Effector memory CD4-positive, alpha-beta T cell (primary cell): Measurements from ENCODE around the gene CNGA1.
A peak's percentile ranks its signal among the peaks of the same experiment; 100 is the strongest.
"Not testable (repeated sequence)": the region's sequence is repeated elsewhere in the genome, so short reads cannot be mapped to it uniquely, and the experiment has no call there.

Experiments used
- DNase-seq, 3 donors: peaks; one replicate each; pipeline ENCODE4 v3.0.0-alpha.2; 2020
- H3K27ac ChIP-seq: 2 replicates; pipeline ENCODE4 v1.7.0; 2013; ENCODE audit warnings: mild to moderate bottlenecking, low read length, moderate library complexity; ENCODE audit not compliant: insufficient read depth, poor library complexity, severe bottlenecking
- H3K27me3 ChIP-seq: replicated peaks from 2 replicates; pipeline ENCODE4 v1.7.0; 2013; ENCODE audit warnings: mild to moderate bottlenecking, low read length; ENCODE audit not compliant: insufficient read depth, control insufficient read depth, poor library complexity, severe bottlenecking
- H3K36me3 ChIP-seq: 2 replicates; pipeline ENCODE4 v1.7.0; 2013; ENCODE audit warnings: mild to moderate bottlenecking, low read length, moderate library complexity; ENCODE audit not compliant: control insufficient read depth, insufficient read depth
- H3K4me1 ChIP-seq: 2 replicates; pipeline ENCODE4 v1.7.0; 2013; ENCODE audit warnings: low read length, mild to moderate bottlenecking; ENCODE audit not compliant: control insufficient read depth, insufficient read depth, poor library complexity, severe bottlenecking
- H3K4me3 ChIP-seq: 2 replicates; pipeline ENCODE4 v1.7.0; 2013; ENCODE audit warnings: low read length, low read depth, mild to moderate bottlenecking; ENCODE audit not compliant: insufficient read depth, poor library complexity, severe bottlenecking
- H3K9me3 ChIP-seq: 2 replicates; pipeline ENCODE4 v1.7.0; 2013; ENCODE audit warnings: mild to moderate bottlenecking, low read length, moderate library complexity; ENCODE audit not compliant: control insufficient read depth

CNGA1 gene

DNA sequence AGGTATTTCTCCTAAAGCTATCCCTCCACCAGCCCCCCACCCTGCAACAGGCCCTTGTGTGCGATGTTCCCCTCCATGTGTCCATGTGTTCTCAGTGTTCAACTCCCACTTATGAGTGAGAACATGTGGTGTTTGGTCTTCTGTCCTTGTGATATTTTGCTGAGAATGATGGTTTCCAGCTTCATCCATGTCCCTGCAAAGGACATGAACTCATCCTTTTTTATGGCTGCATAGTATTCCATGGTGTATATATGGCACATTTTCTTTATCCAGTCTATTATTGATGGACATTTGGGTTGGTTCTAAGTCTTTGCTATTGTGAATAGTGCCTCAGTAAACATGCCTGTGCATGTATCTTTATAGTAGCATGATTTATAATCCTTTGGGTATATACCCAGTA is 99.3 kb downstream of the CNGA1 start:
- not testable (repeated sequence) for H3K36me3 ChIP-seq, H3K27ac ChIP-seq, H3K27me3 ChIP-seq, H3K4me3 ChIP-seq, DNase-seq, H3K9me3 ChIP-seq
- H3K4me1 ChIP-seq, result peaks cover 13% of the 10 kb centered on the region

DNA sequence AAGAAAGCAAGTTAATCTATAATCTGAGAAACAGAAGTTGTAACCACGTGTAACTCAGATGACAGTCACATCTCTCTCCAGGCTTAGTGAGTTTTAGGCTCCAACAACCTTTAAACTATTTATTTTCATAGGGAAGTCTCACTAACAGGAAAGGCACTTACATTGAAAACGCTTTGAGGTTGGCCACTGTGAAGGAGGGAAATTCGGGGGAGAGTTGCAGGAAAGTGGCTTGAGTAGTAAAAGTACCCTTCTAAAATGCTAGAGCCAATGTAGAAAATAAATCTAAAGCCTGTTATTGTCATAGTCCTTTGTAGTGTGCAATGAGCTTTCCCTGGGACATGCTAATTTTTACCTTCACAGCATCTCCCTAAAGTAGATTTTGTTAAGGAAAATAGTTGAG is 101.1 kb downstream of the CNGA1 start:
- DNase-seq, result no peak
- no peak overlapping the region for H3K27ac ChIP-seq

DNA sequence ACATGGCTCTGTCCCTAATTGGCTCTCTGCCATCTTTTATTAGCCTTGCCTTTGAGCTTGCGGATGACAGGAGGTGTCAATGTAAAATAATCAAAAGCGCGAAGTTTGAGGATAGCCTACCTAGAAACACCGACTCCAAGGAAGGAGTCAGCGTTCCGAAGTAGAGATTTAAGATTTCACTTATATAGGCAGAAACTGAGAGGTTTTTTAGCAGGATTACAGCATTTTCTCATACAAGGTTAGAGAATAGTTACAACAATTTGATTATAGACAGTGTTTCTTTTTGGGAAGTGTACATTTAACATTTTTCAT is 101.6 kb downstream of the CNGA1 start:
- H3K9me3 ChIP-seq, result no peaks in the 10 kb centered on the region
- H3K27ac ChIP-seq, result no peak overlapping the region
- no peak for DNase-seq
- peaks cover 16% of the 10 kb centered on the region for H3K4me1 ChIP-seq
- H3K36me3 ChIP-seq, result no peaks in the 10 kb centered on the region
- no peaks in the 10 kb centered on the region for H3K27me3 ChIP-seq
- peak overlapping the region; percentile 99 for H3K4me3 ChIP-seq

More for the DNA sequence above, 101.1 kb downstream of the CNGA1 start:
- Histone ChIP-seq H3K9me3 (no peaks in the 10 kb centered on the region), H3K4me1 (peaks cover 16% of the 10 kb centered on the region), H3K36me3 (no peaks in the 10 kb centered on the region), H3K27me3 (no peaks in the 10 kb centered on the region), H3K4me3 (no peak overlapping the region)

DNA sequence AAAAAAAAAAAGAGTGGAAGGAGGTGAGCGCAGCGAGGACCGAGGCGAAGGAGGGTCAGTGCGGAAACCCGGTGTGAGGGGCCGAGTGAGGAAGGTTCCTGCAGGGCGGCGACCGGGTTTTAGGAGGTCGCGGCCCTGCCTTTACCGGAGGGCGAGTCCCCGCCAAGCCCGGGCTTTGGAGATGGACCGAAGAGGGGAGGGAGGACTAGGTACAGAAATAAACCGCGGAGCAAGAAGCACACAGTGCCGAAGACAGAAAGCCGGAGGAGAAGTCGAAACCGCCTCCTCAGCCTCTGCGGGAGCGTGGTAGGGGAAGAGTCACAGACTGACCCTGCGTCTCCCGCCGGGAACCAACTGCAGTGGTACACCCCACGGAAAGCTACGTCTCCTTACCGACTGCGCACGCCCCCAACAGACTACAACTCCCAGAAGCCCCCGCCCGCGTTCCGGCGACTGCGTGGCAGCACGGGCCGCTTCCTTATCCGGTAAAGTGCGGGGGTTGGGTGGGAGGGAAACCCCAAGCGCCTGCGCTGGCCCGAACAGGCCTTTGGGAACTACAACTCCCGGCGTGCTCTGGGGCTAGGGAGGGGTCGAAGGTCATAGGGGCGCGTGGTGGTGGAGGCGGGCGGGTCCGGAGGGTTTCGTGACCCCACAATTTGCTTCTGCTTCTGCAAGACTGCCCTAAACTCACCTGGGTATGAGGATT is 102.1 kb downstream of the CNGA1 start, which contains the start of gene NFXL1:
Gene NFXL1, minus strand, starts transcription at position 364 of the 706 bp plus-strand sequence. CDS start 380 bp downstream, outside the sequence.
- peak within 1 kb of the TSS; percentile 83 for H3K27ac ChIP-seq
- H3K4me1 ChIP-seq, result peaks cover 16% of the 10 kb centered on the region
- no peaks in the 10 kb centered on the region for H3K9me3 ChIP-seq
- no peaks in the 10 kb centered on the region for H3K36me3 ChIP-seq
- H3K4me3 ChIP-seq, result peak within 1 kb of the TSS; percentile 99
- DNase-seq, result peak; percentile 87 to 93 (median 93)
- no peaks in the 10 kb centered on the region for H3K27me3 ChIP-seq

DNA sequence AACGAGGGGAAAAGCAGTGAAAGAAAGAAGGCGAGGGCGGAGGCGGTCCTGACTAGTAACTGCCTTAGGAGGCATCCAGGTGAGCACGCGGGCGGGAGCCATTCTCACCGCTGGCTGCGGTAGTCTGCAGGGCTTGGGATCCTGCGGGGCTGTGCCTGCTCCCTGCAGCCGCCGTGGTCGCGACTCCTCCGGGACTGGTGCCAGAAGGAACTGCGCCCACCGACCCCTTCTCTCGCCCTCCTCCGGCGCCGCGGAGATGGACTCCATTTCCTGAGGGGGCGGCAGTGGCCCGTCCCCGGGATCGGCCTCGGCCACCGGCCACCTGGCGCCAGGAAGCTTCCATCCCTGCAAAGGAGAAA is 102.6 kb downstream of the CNGA1 start:
- Histone ChIP-seq H3K4me1 (peaks cover 16% of the 10 kb centered on the region), H3K27me3 (no peaks in the 10 kb centered on the region), H3K36me3 (no peaks in the 10 kb centered on the region), H3K27ac (peak overlapping the region; percentile 83), H3K4me3 (peak overlapping the region; percentile 99), H3K9me3 (no peaks in the 10 kb centered on the region)
- peak; percentile 2 to 11 (median 5) for DNase-seq

DNA sequence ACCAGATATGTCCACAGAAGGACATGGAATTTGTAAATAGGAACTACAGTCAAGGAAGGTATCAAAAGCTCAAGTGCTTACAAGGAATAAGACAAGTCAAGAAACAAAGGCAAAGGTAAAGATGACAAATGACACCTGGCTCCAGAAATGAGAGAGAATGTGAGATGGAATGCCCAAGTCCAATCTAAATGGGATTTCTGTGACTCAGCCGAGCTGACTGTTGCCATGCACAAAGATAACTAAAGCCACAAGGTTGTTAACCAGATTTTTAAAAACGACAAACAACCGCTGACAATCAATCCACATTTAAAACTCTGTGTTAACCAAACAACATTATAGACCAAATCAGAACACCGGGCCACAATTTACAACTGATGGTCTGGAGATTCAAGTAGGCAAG is 103.2 kb downstream of the CNGA1 start:
- Histone ChIP-seq H3K4me1 (peaks cover 16% of the 10 kb centered on the region), H3K27ac (peak overlapping the region; percentile 83), H3K36me3 (no peaks in the 10 kb centered on the region), H3K27me3 (no peaks in the 10 kb centered on the region), H3K9me3 (no peaks in the 10 kb centered on the region), H3K4me3 (peak overlapping the region; percentile 99)
- no peak for DNase-seq

DNA sequence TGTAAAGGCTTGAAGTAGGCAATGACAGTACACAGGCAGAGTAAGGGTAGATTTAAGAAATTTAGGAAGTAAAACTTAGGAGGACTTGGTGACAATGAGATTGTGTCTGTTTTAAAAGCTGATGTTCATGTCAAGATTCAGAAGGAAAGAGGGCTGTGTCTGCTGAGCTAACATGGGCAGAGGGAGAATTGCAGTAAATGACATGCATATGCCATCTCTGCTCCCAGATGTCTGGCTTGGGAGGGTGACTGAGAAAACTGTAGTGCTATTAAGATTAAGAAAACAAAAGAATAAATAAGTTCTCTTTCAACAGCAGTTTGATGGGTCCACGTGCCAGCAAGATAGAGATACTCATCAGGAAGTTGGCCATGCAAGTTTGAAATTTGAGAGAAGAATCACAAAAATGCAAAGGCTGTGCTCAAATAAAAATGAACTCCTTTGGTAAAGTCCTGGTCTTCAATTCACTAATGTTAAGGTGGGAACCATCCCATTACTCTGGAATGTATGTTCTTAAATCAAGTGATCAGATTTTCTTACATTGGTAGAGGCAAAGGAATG is 109.3 kb downstream of the CNGA1 start:
- Histone ChIP-seq H3K9me3 (no peaks in the 10 kb centered on the region), H3K27ac (no peak overlapping the region), H3K4me1 (peaks cover 3% of the 10 kb centered on the region), H3K27me3 (no peaks in the 10 kb centered on the region), H3K4me3 (no peak overlapping the region), H3K36me3 (peaks cover 19% of the 10 kb centered on the region)
- DNase-seq, result no peak

DNA sequence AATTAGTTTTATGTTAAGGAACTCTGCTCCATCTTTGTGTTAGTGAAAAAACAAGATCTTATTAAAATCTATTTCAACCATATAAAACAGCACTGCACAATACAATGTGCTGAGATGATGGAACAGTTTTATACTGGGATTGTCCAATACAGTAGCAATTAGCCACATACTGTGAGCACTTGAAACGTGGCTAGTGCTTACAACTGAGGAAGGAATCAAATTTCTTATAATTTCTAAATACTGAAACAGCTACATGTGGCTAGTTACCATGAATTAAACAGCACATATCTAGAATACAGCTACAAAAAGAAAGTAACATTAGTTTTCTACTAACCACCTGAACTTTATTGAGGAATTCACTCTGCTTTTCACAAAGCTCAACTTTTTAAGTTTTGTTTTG is 116.8 kb downstream of the CNGA1 start:
- DNase-seq, result no peak
- no peak overlapping the region for H3K27ac ChIP-seq
- H3K4me1 ChIP-seq, result no peaks in the 10 kb centered on the region
- H3K9me3 ChIP-seq, result no peaks in the 10 kb centered on the region
- no peaks in the 10 kb centered on the region for H3K27me3 ChIP-seq
- peaks cover 39% of the 10 kb centered on the region for H3K36me3 ChIP-seq
- no peak overlapping the region for H3K4me3 ChIP-seq

DNA sequence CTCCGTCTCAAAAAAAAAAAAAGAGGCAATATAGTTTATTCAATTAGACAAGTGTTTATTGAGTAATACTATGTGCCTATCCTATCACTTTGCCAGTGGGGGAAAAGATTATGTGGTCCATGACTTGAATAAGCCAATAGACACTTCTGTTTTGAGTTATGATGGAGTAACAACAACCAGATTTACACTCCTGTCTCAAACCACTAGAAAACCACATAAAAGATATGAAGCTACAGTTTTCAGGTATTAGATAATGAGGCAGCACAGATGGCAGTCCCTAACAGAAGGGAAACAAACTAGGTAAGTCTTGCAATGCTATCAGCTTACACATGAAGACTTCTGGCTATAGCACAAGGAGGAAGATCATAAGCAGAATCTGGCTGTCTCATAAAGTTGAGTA is 124.6 kb downstream of the CNGA1 start:
- H3K9me3 ChIP-seq, result no peaks in the 10 kb centered on the region
- H3K27ac ChIP-seq, result no peak overlapping the region
- no peaks in the 10 kb centered on the region for H3K4me1 ChIP-seq
- H3K36me3 ChIP-seq, result peaks cover 37% of the 10 kb centered on the region
- no peak for DNase-seq
- H3K4me3 ChIP-seq, result no peak overlapping the region
- no peaks in the 10 kb centered on the region for H3K27me3 ChIP-seq
